Measurements from ENCODE around the gene CAP2. TPM values are rescaled to one million over a fixed set of nuclear protein-coding genes. Genes with fewer than 3 reads are reported as not detected.

CAP2 gene
- total RNA-seq, 4 donors from 2014 or later: 208 to 439 (median 295) TPM

DNA sequence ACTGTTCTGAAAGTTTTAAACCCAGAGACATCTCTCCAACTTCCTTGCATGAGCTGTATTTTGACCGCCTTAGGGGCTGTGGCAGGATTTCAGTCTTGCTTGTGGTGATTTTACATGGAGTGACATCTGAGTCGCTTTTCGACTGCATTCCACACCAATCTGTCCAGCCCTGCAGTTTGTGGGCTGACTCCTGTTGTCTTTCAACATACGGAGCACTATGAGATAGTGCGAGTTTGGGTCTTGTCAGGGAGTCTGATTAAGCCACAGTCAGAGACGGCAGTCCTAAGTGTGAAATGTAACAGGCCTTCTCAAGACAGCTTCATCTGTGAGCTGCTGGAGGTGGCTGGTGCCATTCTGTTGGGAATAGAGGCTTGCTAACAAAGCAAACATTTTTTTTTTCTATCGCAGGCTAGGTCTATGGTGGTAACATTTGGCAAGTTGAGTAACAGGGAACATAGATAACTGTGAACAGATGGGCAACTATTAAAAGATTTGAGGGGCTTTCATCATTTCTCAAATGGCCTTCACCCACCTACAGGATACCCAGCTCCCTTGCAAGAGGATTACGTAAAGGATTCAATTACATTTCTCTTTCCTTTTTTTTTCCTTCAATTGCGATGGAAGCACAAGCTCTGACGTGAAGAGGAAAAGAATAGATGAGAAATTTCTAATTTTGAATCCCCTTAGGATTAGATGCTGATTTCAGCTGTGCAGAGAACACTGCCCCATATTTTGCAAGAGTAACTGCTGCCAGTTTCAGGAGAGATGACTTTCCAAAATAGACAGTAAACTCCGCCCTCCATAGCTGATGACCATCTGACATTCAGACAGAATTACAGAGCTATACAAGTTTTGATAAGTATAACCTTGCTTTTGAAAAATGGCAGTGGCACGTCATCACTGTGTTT, 25.1 kb downstream of the CAP2 start:
- no peaks in the 10 kb centered on the region for H3K36me3 ChIP-seq
- in situ Hi-C loops (cut with MboI; ENCODE audit: low sequenced_read_pairs in 4 of 4): no loop called here
- H3K27ac ChIP-seq: peak overlapping the region; percentile 96 to 98 (median 96)
- DNase-seq (peak; percentile 55 to 65), ATAC-seq (peak; percentile 92 to 95)
- H3K4me3 ChIP-seq: peak overlapping the region; percentile 8 to 24 (median 10)
- TF ChIP-seq POLR2A (IDR thresholded peaks at IDR 0.05): peak; percentile 36 to 57
- TF ChIP-seq, protein P1, sequence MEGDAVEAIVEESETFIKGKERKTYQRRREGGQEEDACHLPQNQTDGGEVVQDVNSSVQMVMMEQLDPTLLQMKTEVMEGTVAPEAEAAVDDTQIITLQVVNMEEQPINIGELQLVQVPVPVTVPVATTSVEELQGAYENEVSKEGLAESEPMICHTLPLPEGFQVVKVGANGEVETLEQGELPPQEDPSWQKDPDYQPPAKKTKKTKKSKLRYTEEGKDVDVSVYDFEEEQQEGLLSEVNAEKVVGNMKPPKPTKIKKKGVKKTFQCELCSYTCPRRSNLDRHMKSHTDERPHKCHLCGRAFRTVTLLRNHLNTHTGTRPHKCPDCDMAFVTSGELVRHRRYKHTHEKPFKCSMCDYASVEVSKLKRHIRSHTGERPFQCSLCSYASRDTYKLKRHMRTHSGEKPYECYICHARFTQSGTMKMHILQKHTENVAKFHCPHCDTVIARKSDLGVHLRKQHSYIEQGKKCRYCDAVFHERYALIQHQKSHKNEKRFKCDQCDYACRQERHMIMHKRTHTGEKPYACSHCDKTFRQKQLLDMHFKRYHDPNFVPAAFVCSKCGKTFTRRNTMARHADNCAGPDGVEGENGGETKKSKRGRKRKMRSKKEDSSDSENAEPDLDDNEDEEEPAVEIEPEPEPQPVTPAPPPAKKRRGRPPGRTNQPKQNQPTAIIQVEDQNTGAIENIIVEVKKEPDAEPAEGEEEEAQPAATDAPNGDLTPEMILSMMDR (IDR thresholded peaks at IDR 0.05 in 4 of 5, conservative IDR thresholded peaks at IDR 0.05 in 1 of 5): peak in 1 of 5 experiments; percentile 26
- peaks cover 66 to 76% of the 10 kb centered on the region in 2 donors for H3K4me1 ChIP-seq
- no peaks in the 10 kb centered on the region for H3K9me3 ChIP-seq
- no peaks in the 10 kb centered on the region for H3K27me3 ChIP-seq
- intact Hi-C loops (cut with DNase I; ENCODE audit: low total_unique reads): loop anchor here (1.0 to 2.0 kb wide), 2 partner anchors 24 to 129 kb away; no protein-coding TSS in a partner anchor

DNA sequence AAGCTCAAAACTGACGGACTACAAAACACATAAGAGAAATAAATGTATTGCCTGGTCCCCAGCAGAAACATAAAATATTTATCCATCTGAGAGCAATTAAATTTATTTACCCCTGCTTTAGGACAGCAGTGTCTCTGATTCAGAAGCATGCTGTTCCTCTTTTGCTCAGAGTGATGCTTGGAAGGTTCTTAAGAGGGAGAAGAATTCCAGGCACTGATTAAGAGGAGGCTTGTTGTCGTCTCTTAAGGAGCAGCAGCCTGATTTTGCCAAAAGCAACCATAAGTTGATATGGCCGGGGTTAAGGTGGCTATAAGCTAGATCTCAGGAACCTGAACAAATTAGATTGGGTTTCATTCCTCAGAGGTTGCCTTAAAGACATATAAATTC, 25.8 kb downstream of the CAP2 start:
- no peak for TF ChIP-seq POLR2A (IDR thresholded peaks at IDR 0.05)
- TF ChIP-seq, protein P1 (IDR thresholded peaks at IDR 0.05 in 4 of 5, conservative IDR thresholded peaks at IDR 0.05 in 1 of 5): no peak
- peak overlapping the region in 1 of 4 donors; percentile 4 for H3K4me3 ChIP-seq

DNA sequence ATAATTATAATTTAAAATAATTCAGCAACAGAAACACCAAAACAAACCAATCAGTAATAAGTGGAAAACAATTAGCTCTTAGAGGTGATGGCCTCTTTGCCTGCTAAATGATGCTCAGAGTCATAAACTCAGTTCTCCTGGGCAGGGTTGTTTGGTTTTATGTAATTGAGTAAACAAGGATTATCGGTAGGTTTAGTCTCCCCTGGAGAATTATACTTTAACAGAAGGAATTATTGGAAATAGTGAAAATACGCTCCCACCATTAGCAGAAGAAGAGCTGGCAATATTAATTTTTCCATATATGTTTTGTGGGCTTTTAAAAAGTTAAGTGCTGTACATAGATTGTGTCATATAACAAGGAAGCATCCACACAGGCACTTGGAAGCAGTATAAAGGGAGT, 27.0 kb downstream of the CAP2 start:
- in situ Hi-C loops (cut with MboI; ENCODE audit: low sequenced_read_pairs in 4 of 4): no loop called here
- Histone ChIP-seq H3K9me3 (no peaks in the 10 kb centered on the region), H3K27ac (peak overlapping the region; percentile 96 to 98 (median 96)), H3K4me3 (no peak overlapping the region), H3K4me1 (peaks cover 64 to 69% of the 10 kb centered on the region in 2 donors), H3K36me3 (peaks cover 0 to 17% of the 10 kb centered on the region in 2 donors), H3K27me3 (no peaks in the 10 kb centered on the region)
- intact Hi-C loops (cut with DNase I; ENCODE audit: low total_unique reads): loop anchor here (5.0 kb wide), 1 partner anchor 108 kb away; no protein-coding TSS in a partner anchor
- no peak for TF ChIP-seq POLR2A (IDR thresholded peaks at IDR 0.05)
- TF ChIP-seq, protein P1 (IDR thresholded peaks at IDR 0.05 in 4 of 5, conservative IDR thresholded peaks at IDR 0.05 in 1 of 5): no peak
- no peak for ATAC-seq
- DNase-seq: no peak

More for the DNA sequence above, 25.8 kb downstream of the CAP2 start:
- DNase-seq: no peak
- peak; percentile 15 to 46 for ATAC-seq
- Histone ChIP-seq H3K27ac (peak overlapping the region; percentile 96 to 98 (median 96)), H3K4me1 (peaks cover 66 to 76% of the 10 kb centered on the region in 2 donors), H3K27me3 (no peaks in the 10 kb centered on the region), H3K9me3 (no peaks in the 10 kb centered on the region), H3K36me3 (peaks cover 0 to 5% of the 10 kb centered on the region in 2 donors)
- intact Hi-C loops (cut with DNase I; ENCODE audit: low total_unique reads): loop anchor here (2.0 kb wide), 1 partner anchor 24 kb away; no protein-coding TSS in a partner anchor
- in situ Hi-C loops (cut with MboI; ENCODE audit: low sequenced_read_pairs in 4 of 4): no loop called here

DNA sequence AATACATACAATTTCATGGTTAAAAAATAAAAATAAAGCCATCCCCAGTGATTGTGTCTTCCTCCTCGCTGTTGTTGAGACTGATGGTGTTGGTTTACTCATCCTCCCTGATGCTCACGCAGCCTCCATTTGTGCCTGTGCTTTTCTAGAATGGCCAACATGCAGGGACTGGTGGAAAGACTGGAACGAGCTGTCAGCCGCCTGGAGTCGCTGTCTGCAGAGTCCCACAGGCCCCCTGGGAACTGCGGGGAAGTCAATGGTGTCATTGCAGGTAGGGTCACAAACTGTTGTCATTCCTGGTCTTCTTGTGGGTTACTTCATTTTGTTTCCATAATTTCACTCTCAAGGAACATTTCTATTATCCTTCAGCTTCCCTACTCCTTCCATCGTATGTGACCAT, 28.0 kb downstream of the CAP2 start:
- H3K27me3 ChIP-seq: no peaks in the 10 kb centered on the region
- peaks cover 0 to 22% of the 10 kb centered on the region in 2 donors for H3K36me3 ChIP-seq
- no peak overlapping the region for H3K4me3 ChIP-seq
- no peaks in the 10 kb centered on the region for H3K9me3 ChIP-seq
- ATAC-seq (no peak), DNase-seq (no peak)
- H3K27ac ChIP-seq: peak overlapping the region; percentile 96 to 98 (median 96)
- intact Hi-C loops (cut with DNase I; ENCODE audit: low total_unique reads) (loop anchor here (5.0 kb wide), 1 partner anchor 109 kb away; no protein-coding TSS in a partner anchor), in situ Hi-C loops (cut with MboI; ENCODE audit: low sequenced_read_pairs in 4 of 4) (no loop called here)
- TF ChIP-seq, protein P1 (IDR thresholded peaks at IDR 0.05 in 4 of 5, conservative IDR thresholded peaks at IDR 0.05 in 1 of 5): no peak
- TF ChIP-seq POLR2A (IDR thresholded peaks at IDR 0.05): no peak
- H3K4me1 ChIP-seq: peaks cover 55 to 61% of the 10 kb centered on the region in 2 donors

All from gastrocnemius medialis (tissue), 4 donors.